Activated CD8-positive, alpha-beta T cell treated with anti-CD3 and anti-CD28 coated beads for 36 hours (primary cell): ENCODE data around the gene JHY. TPM values are rescaled to one million over a fixed set of nuclear protein-coding genes. Genes with fewer than 3 reads are reported as not detected.

Source experiments
- ATAC-seq: fragments of 200-7000 bp; cut with Tn5 transposase; one replicate; pipeline ENCODE4 v1.10.0; 2021; ENCODE audit warnings: mild to moderate bottlenecking, moderate library complexity
- CTCF ChIA-PET: fragments of 350-600 bp; sonication (Branson Sonifier 250); formaldehyde crosslinking; loops from one replicate; lab custom pipeline; 2021; ENCODE audit warnings: antibody characterized with exemption; lab: Charles Lee
- POLR2A ChIA-PET: fragments of 350-600 bp; sonication (Branson Sonifier 250); formaldehyde crosslinking; loops from one replicate; lab custom pipeline; 2021; ENCODE audit warnings: antibody characterized with exemption; lab: Charles Lee
- DNase-seq: peaks from one replicate; pipeline ENCODE4 v3.0.0-alpha.2; 2020
- H3K27ac Mint-ChIP-seq: one replicate; pipeline ENCODE4 v1.8.0; 2021; ENCODE audit warnings: mild to moderate bottlenecking, mixed read lengths
- H3K27me3 Mint-ChIP-seq: one replicate; pipeline ENCODE4 v1.8.0; 2021; ENCODE audit warnings: mixed read lengths
- H3K36me3 Mint-ChIP-seq: one replicate; pipeline ENCODE4 v1.8.0; 2021; ENCODE audit warnings: low read depth, mixed read lengths
- H3K4me1 Mint-ChIP-seq: one replicate; pipeline ENCODE4 v1.8.0; 2021; ENCODE audit warnings: low read depth, mixed read lengths
- H3K4me3 Mint-ChIP-seq: one replicate; pipeline ENCODE4 v1.8.0; 2021; ENCODE audit warnings: mild to moderate bottlenecking, moderate library complexity, mixed read lengths
- H3K9me3 Mint-ChIP-seq: one replicate; pipeline ENCODE4 v1.8.0; 2021; ENCODE audit warnings: mixed read lengths
- intact Hi-C: fragments of 100-400 bp; cut with micrococcal nuclease; formaldehyde crosslinking; loops from one replicate; pipeline ENCODE4 v1.10.0; 2022
- total RNA-seq, 2 experiments: library from RNA; stranded (reverse); gene quantifications; one replicate each; pipeline ENCODE4 v1.2.3, GENCODE V29; 2021
- TF ChIP-seq, protein P1 (sequence below): fragments of 200-600 bp; IDR thresholded peaks from one replicate; pipeline ENCODE4 v1.8.0; 2022; ENCODE audit warnings: antibody characterized with exemption, mild to moderate bottlenecking

Gene JHY
- total RNA-seq, 2 experiments from 2014 or later: 1.3 to 1.8 TPM

- intact Hi-C loops: loop anchor here (2.0 to 10.0 kb wide), 2 partner anchors 13 to 611 kb away; no protein-coding TSS in a partner anchor
- peaks cover 69% of the 10 kb centered on the region for H3K4me1 Mint-ChIP-seq
Observed at GRCh38 chr11:122843281-122844141, 39.0 kb upstream of the JHY start.

DNA sequence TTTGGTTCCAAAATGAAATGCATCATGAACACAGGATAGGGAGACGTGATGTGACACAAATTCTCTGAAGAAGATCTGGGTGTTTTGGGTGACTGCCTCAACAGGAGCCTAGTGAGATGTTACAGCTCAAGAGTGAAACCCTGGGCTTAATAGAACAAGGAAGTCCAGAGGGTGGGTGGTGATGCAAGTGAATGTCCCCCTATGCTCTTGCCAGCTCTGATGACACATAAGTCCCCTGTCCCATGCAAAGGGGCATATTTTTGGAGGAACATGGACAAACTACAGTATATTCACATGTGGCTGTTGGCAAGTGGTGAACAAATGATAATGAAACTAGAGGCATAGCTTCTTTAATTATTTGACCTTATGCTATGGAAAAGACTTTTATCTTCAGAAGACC is 35.1 kb upstream of the JHY start:
- intact Hi-C loops: loop anchor here (10.0 kb wide), 1 partner anchor 607 kb away; no protein-coding TSS in a partner anchor
- TF ChIP-seq, protein P1, sequence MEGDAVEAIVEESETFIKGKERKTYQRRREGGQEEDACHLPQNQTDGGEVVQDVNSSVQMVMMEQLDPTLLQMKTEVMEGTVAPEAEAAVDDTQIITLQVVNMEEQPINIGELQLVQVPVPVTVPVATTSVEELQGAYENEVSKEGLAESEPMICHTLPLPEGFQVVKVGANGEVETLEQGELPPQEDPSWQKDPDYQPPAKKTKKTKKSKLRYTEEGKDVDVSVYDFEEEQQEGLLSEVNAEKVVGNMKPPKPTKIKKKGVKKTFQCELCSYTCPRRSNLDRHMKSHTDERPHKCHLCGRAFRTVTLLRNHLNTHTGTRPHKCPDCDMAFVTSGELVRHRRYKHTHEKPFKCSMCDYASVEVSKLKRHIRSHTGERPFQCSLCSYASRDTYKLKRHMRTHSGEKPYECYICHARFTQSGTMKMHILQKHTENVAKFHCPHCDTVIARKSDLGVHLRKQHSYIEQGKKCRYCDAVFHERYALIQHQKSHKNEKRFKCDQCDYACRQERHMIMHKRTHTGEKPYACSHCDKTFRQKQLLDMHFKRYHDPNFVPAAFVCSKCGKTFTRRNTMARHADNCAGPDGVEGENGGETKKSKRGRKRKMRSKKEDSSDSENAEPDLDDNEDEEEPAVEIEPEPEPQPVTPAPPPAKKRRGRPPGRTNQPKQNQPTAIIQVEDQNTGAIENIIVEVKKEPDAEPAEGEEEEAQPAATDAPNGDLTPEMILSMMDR: no peak
- CTCF ChIA-PET: interaction anchor here (0.7 to 2.2 kb wide), 9 partner anchors 9 to 192 kb away, joined by 3 to 6 read pairs (median 3); partner anchors contain the start of gene UBASH3B
- no peaks in the 10 kb centered on the region for H3K27me3 Mint-ChIP-seq
- peaks cover 93% of the 10 kb centered on the region for H3K4me1 Mint-ChIP-seq
- ATAC-seq: no peak
- H3K4me3 Mint-ChIP-seq: peak overlapping the region; percentile 40
- peaks cover 47% of the 10 kb centered on the region for H3K36me3 Mint-ChIP-seq
- POLR2A ChIA-PET: interaction anchor here (0.9 to 7.5 kb wide), 6 partner anchors 8 to 214 kb away, joined by 3 to 61 read pairs (median 6); partner anchors contain the start of genes CRTAM and HSPA8
- no peaks in the 10 kb centered on the region for H3K9me3 Mint-ChIP-seq
- peak overlapping the region; percentile 96 for H3K27ac Mint-ChIP-seq
- DNase-seq: peak; percentile 33

More at GRCh38 chr11:122843281-122844141, 39.0 kb upstream of the JHY start:
- ATAC-seq (peak; percentile 67), DNase-seq (peak; percentile 86)
- TF ChIP-seq, protein P1: no peak
- H3K4me3 Mint-ChIP-seq: peak overlapping the region; percentile 76
- H3K36me3 Mint-ChIP-seq: peaks cover 38% of the 10 kb centered on the region
- peak overlapping the region; percentile 97 for H3K27ac Mint-ChIP-seq
- H3K9me3 Mint-ChIP-seq: no peaks in the 10 kb centered on the region
- POLR2A ChIA-PET: interaction anchor here (0.8 to 2.2 kb wide), 4 partner anchors 10 to 168 kb away, joined by 3 to 21 read pairs (median 6); no protein-coding TSS in a partner anchor
- CTCF ChIA-PET: interaction anchor here (1.0 to 3.0 kb wide), 8 partner anchors 10 to 187 kb away, joined by 3 to 34 read pairs (median 3); no protein-coding TSS in a partner anchor
- no peaks in the 10 kb centered on the region for H3K27me3 Mint-ChIP-seq

DNA sequence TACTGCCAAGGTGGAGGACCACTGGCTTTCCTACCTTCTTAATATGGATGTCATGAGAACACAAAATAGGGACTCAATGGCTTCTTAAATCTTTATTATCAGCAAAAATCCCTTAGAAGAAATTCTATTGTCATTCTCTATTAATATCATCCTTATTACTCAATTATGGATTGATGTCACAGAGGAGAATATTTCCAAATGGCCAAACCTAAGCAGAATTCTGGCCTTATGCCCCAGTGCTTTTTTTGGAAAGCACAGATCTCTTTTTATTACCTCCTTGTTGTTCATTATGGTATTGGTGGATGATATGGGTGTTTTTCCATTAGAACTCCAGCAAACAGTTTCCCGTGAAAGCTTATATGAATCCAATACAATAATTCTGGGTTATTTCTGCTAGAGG is 34.4 kb upstream of the JHY start:
- no peak for ATAC-seq
- Mint-ChIP-seq H3K36me3 (peaks cover 46% of the 10 kb centered on the region), H3K9me3 (no peaks in the 10 kb centered on the region), H3K27ac (peak overlapping the region; percentile 96), H3K4me1 (peaks cover 90% of the 10 kb centered on the region), H3K4me3 (no peak overlapping the region), H3K27me3 (no peaks in the 10 kb centered on the region)
- ChIA-PET CTCF (interaction anchor here (1.3 to 1.9 kb wide), 6 partner anchors 9 to 115 kb away, joined by 3 to 12 read pairs (median 6); partner anchors contain the start of gene CRTAM), POLR2A (interaction anchor here (1.3 to 7.5 kb wide), 4 partner anchors 9 to 213 kb away, joined by 5 to 61 read pairs (median 10); partner anchors contain the start of genes CRTAM and HSPA8)
- TF ChIP-seq, protein P1: no peak
- DNase-seq: no peak
- intact Hi-C loops: loop anchor here (10.0 kb wide), 1 partner anchor 607 kb away; no protein-coding TSS in a partner anchor

DNA sequence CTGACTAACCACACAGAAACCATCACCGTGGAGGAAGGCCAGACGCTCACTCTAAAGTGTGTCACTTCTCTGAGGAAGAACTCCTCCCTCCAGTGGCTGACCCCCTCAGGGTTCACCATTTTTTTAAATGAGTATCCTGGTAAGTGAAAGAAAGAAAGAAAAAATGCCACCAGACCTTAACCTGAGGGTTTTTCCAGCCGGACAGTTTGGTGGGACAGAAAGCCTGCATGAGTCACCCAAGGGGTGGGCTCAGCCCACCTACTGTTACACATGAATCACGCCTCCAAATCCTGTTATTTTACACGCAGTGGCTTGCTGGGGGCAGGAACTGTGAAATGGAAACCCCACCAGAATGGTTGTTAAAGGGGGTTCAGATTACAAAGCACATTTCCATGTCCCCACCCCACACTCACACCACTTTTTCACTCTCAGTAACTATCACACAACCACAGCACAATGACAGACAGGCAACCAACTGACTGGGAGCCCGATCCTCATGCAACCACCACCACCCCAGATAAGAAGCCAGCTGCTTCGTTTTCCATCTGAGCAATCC is 32.4 kb upstream of the JHY start:
- peak; percentile 89 for DNase-seq
- intact Hi-C loops: loop anchor here (5.0 to 10.0 kb wide), 4 partner anchors 38 to 218 kb away; no protein-coding TSS in a partner anchor
- CTCF ChIA-PET: interaction anchor here (1.7 to 11.0 kb wide), 11 partner anchors 10 to 221 kb away, joined by 4 to 352 read pairs (median 50); partner anchors contain the start of gene CRTAM
- peak overlapping the region; percentile 96 for H3K27ac Mint-ChIP-seq
- H3K4me3 Mint-ChIP-seq: peak overlapping the region; percentile 61
- TF ChIP-seq, protein P1: no peak
- no peaks in the 10 kb centered on the region for H3K27me3 Mint-ChIP-seq
- peaks cover 45% of the 10 kb centered on the region for H3K36me3 Mint-ChIP-seq
- H3K9me3 Mint-ChIP-seq: no peaks in the 10 kb centered on the region
- POLR2A ChIA-PET: interaction anchor here (0.5 to 7.5 kb wide), 7 partner anchors 11 to 211 kb away, joined by 3 to 61 read pairs (median 13); partner anchors contain the start of genes CRTAM and HSPA8
- peaks cover 80% of the 10 kb centered on the region for H3K4me1 Mint-ChIP-seq
- peak; percentile 72 for ATAC-seq
